Osteocyte (in vitro differentiated cells): ENCODE data around the gene ZNF774. TPM values are rescaled to one million over a fixed set of nuclear protein-coding genes. Genes with fewer than 3 reads are reported as not detected.

ENCODE experiments used
- DNase-seq: peaks from one replicate; pipeline ENCODE4 v3.0.0; 2021; ENCODE audit warnings: mixed read lengths; ENCODE audit not compliant: unreplicated experiment; ENCODE audit errors: extremely low spot score
- H3K27ac Mint-ChIP-seq: one replicate; pipeline ENCODE4 v1.8.0; 2021; ENCODE audit warnings: mild to moderate bottlenecking, mixed read lengths; ENCODE audit not compliant: unreplicated experiment
- H3K27me3 Mint-ChIP-seq: one replicate; pipeline ENCODE4 v1.8.0; 2021; ENCODE audit warnings: mixed read lengths; ENCODE audit not compliant: unreplicated experiment
- H3K36me3 Mint-ChIP-seq: one replicate; pipeline ENCODE4 v1.8.0; 2021; ENCODE audit warnings: mixed read lengths; ENCODE audit not compliant: unreplicated experiment
- H3K4me1 Mint-ChIP-seq: one replicate; pipeline ENCODE4 v1.8.0; 2021; ENCODE audit warnings: mixed read lengths; ENCODE audit not compliant: unreplicated experiment
- H3K4me3 Mint-ChIP-seq: one replicate; pipeline ENCODE4 v1.8.0; 2021; ENCODE audit warnings: mild to moderate bottlenecking, moderate library complexity, mixed read lengths; ENCODE audit not compliant: unreplicated experiment
- H3K9me3 Mint-ChIP-seq: one replicate; pipeline ENCODE4 v1.8.0; 2021; ENCODE audit warnings: mixed read lengths; ENCODE audit not compliant: unreplicated experiment
- total RNA-seq: library from RNA; stranded (reverse); gene quantifications from 2 replicates; pipeline ENCODE4 v1.2.1, GENCODE V29; 2021
- TF ChIP-seq, protein P1 (sequence below): fragments of 200-600 bp; sonication (generic); IDR thresholded peaks from 2 replicates; pipeline ENCODE4 v1.5.0; 2021; ENCODE audit warnings: antibody characterized with exemption, mild to moderate bottlenecking, moderate library complexity

Gene ZNF774
- total RNA-seq, 1 donor from 2014 or later = 1.6 TPM

DNA sequence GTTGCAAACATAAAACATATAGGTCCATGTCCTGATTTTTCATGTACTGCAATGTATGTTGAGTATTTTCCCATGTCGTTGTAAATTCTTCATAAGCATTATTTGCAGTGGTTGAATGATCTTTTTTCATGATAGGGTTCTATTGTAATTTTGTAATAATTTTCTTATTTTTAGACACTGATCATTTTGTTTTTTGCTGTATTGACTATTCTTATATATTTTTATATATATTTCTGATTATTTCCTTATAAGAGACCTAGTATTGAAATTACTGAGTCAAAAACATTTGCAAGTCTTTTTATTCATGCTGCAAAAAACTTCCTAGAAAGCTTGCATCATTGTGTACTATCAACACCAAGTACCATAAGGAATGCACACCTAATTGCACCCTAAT lies 31.2 kb upstream of the ZNF774 start:
- no peaks in the 10 kb centered on the region for H3K27me3 Mint-ChIP-seq
- H3K36me3 Mint-ChIP-seq = no peaks in the 10 kb centered on the region
- H3K9me3 Mint-ChIP-seq = no peaks in the 10 kb centered on the region
- peaks cover 15% of the 10 kb centered on the region for H3K4me1 Mint-ChIP-seq
- H3K4me3 Mint-ChIP-seq = peak overlapping the region; percentile 69
- peak overlapping the region; percentile 88 for H3K27ac Mint-ChIP-seq
- DNase-seq = no peak
- TF ChIP-seq, protein P1, sequence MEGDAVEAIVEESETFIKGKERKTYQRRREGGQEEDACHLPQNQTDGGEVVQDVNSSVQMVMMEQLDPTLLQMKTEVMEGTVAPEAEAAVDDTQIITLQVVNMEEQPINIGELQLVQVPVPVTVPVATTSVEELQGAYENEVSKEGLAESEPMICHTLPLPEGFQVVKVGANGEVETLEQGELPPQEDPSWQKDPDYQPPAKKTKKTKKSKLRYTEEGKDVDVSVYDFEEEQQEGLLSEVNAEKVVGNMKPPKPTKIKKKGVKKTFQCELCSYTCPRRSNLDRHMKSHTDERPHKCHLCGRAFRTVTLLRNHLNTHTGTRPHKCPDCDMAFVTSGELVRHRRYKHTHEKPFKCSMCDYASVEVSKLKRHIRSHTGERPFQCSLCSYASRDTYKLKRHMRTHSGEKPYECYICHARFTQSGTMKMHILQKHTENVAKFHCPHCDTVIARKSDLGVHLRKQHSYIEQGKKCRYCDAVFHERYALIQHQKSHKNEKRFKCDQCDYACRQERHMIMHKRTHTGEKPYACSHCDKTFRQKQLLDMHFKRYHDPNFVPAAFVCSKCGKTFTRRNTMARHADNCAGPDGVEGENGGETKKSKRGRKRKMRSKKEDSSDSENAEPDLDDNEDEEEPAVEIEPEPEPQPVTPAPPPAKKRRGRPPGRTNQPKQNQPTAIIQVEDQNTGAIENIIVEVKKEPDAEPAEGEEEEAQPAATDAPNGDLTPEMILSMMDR = no peak

DNA sequence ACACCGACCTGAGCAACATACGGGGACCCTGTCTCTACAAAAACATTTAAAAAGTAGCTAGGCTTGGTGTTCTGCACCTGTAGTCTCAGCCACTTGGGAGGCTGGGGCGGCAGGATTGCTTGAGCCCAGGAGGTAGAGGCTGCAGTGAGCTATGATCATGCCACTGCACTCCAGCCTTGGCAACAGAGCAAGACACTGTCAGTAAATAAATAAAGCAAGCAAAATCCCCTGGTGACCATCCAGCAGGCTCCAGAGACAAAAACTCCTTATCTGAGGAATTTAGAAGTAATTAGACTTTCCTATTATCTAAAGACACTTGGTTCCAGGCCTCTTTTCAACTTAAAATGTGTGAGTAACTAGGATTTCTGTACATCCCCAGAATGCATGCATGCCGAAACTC lies 29.5 kb upstream of the ZNF774 start:
- TF ChIP-seq, protein P1 = no peak
- no peaks in the 10 kb centered on the region for H3K27me3 Mint-ChIP-seq
- peak; percentile 32 for DNase-seq
- H3K4me1 Mint-ChIP-seq = peaks cover 12% of the 10 kb centered on the region
- no peaks in the 10 kb centered on the region for H3K36me3 Mint-ChIP-seq
- H3K9me3 Mint-ChIP-seq = no peaks in the 10 kb centered on the region
- no peak overlapping the region for H3K4me3 Mint-ChIP-seq
- H3K27ac Mint-ChIP-seq = no peak overlapping the region

GRCh38 chr15:90325726-90326125 lies 26.4 kb upstream of the ZNF774 start:
- TF ChIP-seq, protein P1 = no peak
- DNase-seq = no peak
- Mint-ChIP-seq H3K36me3 (no peaks in the 10 kb centered on the region), H3K27ac (no peak overlapping the region), H3K27me3 (no peaks in the 10 kb centered on the region), H3K4me1 (peaks cover 1% of the 10 kb centered on the region), H3K4me3 (no peak overlapping the region), H3K9me3 (no peaks in the 10 kb centered on the region)

GRCh38 chr15:90326441-90326840 lies 25.6 kb upstream of the ZNF774 start:
- DNase-seq = no peak
- Mint-ChIP-seq H3K27ac (no peak overlapping the region), H3K27me3 (no peaks in the 10 kb centered on the region), H3K4me1 (no peaks in the 10 kb centered on the region), H3K4me3 (no peak overlapping the region), H3K9me3 (no peaks in the 10 kb centered on the region), H3K36me3 (no peaks in the 10 kb centered on the region)
- TF ChIP-seq, protein P1 = no peak

- Mint-ChIP-seq H3K27me3 (no peaks in the 10 kb centered on the region), H3K27ac (no peak overlapping the region), H3K36me3 (no peaks in the 10 kb centered on the region), H3K4me1 (no peaks in the 10 kb centered on the region), H3K9me3 (no peaks in the 10 kb centered on the region), H3K4me3 (no peak overlapping the region)
- TF ChIP-seq, protein P1 = no peak
- no peak for DNase-seq
These were observed 24.8 kb upstream of the ZNF774 start for GRCh38 chr15:90327311-90327710.
